Activated CD8-positive, alpha-beta T cell treated with anti-CD3 and anti-CD28 coated beads for 36 hours (primary cell): ENCODE measurements around the gene ANAPC4. TPM values are rescaled to one million over a fixed set of nuclear protein-coding genes. Genes with fewer than 3 reads are reported as not detected.
"Not testable (repeated sequence)": the region's sequence is repeated elsewhere in the genome, so short reads cannot be mapped to it uniquely, and the experiment has no call there.

Source experiments
- ATAC-seq: fragments of 200-7000 bp; cut with Tn5 transposase; one replicate; pipeline ENCODE4 v1.10.0; 2021; ENCODE audit warnings: mild to moderate bottlenecking, moderate library complexity
- CTCF ChIA-PET: fragments of 350-600 bp; sonication (Branson Sonifier 250); formaldehyde crosslinking; loops from one replicate; lab custom pipeline; 2021; ENCODE audit warnings: antibody characterized with exemption; lab: Charles Lee
- POLR2A ChIA-PET: fragments of 350-600 bp; sonication (Branson Sonifier 250); formaldehyde crosslinking; loops from one replicate; lab custom pipeline; 2021; ENCODE audit warnings: antibody characterized with exemption; lab: Charles Lee
- DNase-seq: peaks from one replicate; pipeline ENCODE4 v3.0.0-alpha.2; 2020
- H3K27ac Mint-ChIP-seq: one replicate; pipeline ENCODE4 v1.8.0; 2021; ENCODE audit warnings: mild to moderate bottlenecking, mixed read lengths
- H3K27me3 Mint-ChIP-seq: one replicate; pipeline ENCODE4 v1.8.0; 2021; ENCODE audit warnings: mixed read lengths
- H3K36me3 Mint-ChIP-seq: one replicate; pipeline ENCODE4 v1.8.0; 2021; ENCODE audit warnings: low read depth, mixed read lengths
- H3K4me1 Mint-ChIP-seq: one replicate; pipeline ENCODE4 v1.8.0; 2021; ENCODE audit warnings: low read depth, mixed read lengths
- H3K4me3 Mint-ChIP-seq: one replicate; pipeline ENCODE4 v1.8.0; 2021; ENCODE audit warnings: mild to moderate bottlenecking, moderate library complexity, mixed read lengths
- H3K9me3 Mint-ChIP-seq: one replicate; pipeline ENCODE4 v1.8.0; 2021; ENCODE audit warnings: mixed read lengths
- CTCF ChIP-seq: fragments of 200-600 bp; IDR thresholded peaks from one replicate; pipeline ENCODE4 v1.8.0; 2022; ENCODE audit warnings: antibody characterized with exemption, mild to moderate bottlenecking
- intact Hi-C: fragments of 100-400 bp; cut with micrococcal nuclease; formaldehyde crosslinking; loops from one replicate; pipeline ENCODE4 v1.10.0; 2022
- total RNA-seq, 2 experiments: library from RNA; stranded (reverse); gene quantifications; one replicate each; pipeline ENCODE4 v1.2.3, GENCODE V29; 2021

ANAPC4 gene, protein sequence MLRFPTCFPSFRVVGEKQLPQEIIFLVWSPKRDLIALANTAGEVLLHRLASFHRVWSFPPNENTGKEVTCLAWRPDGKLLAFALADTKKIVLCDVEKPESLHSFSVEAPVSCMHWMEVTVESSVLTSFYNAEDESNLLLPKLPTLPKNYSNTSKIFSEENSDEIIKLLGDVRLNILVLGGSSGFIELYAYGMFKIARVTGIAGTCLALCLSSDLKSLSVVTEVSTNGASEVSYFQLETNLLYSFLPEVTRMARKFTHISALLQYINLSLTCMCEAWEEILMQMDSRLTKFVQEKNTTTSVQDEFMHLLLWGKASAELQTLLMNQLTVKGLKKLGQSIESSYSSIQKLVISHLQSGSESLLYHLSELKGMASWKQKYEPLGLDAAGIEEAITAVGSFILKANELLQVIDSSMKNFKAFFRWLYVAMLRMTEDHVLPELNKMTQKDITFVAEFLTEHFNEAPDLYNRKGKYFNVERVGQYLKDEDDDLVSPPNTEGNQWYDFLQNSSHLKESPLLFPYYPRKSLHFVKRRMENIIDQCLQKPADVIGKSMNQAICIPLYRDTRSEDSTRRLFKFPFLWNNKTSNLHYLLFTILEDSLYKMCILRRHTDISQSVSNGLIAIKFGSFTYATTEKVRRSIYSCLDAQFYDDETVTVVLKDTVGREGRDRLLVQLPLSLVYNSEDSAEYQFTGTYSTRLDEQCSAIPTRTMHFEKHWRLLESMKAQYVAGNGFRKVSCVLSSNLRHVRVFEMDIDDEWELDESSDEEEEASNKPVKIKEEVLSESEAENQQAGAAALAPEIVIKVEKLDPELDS
- 10 to 100 TPM; 29.2 to 31.4 TPM for total RNA-seq

GRCh38 chr4:25376754-25377571, at the start of gene ANAPC4:
TSS of gene ANAPC4 (plus strand) at chr4:25377263. CDS start at chr4:25377428, 165 bp downstream.
- H3K27me3 Mint-ChIP-seq: no peaks in the 10 kb centered on the region
- H3K27ac Mint-ChIP-seq: peak within 1 kb of the TSS; percentile 85
- POLR2A ChIA-PET: interaction anchor here (0.6 to 2.3 kb wide), 10 partner anchors 9 to 221 kb away, joined by 3 to 6 read pairs (median 3); no protein-coding TSS in a partner anchor
- peaks cover 7% of the 10 kb centered on the region for H3K4me1 Mint-ChIP-seq
- intact Hi-C loops: loop anchor here (2.0 to 10.0 kb wide), 3 partner anchors 64 to 392 kb away; partner anchors contain the start of genes SEPSECS and ZCCHC4
- CTCF ChIA-PET: interaction anchor here (1.1 to 2.0 kb wide), 5 partner anchors 9 to 65 kb away, joined by 4 to 8 read pairs (median 5); partner anchors contain the start of gene ZCCHC4
- H3K4me3 Mint-ChIP-seq: no peak within 1 kb of the TSS
- no peak for TF ChIP-seq CTCF
- DNase-seq (peak; percentile 98), ATAC-seq (peak; percentile 97)
- peaks cover 9% of the 10 kb centered on the region for H3K36me3 Mint-ChIP-seq
- no peaks in the 10 kb centered on the region for H3K9me3 Mint-ChIP-seq

GRCh38 chr4:25328463-25328862, 48.6 kb upstream of the ANAPC4 start:
- POLR2A ChIA-PET, H3K27me3 Mint-ChIP-seq, intact Hi-C loops, H3K4me3 Mint-ChIP-seq, H3K9me3 Mint-ChIP-seq, DNase-seq, ATAC-seq, H3K36me3 Mint-ChIP-seq, H3K27ac Mint-ChIP-seq: not testable (repeated sequence)
- CTCF ChIA-PET: interaction anchor here (1.0 kb wide), 1 partner anchor 11 kb away, joined by 3 read pairs; no protein-coding TSS in a partner anchor
- peaks cover 20% of the 10 kb centered on the region for H3K4me1 Mint-ChIP-seq

GRCh38 chr4:25330335-25330734, 46.7 kb upstream of the ANAPC4 start:
- intact Hi-C loops: no loop called here
- Mint-ChIP-seq H3K27me3 (no peaks in the 10 kb centered on the region), H3K27ac (peak overlapping the region; percentile 57), H3K4me3 (no peak overlapping the region), H3K4me1 (peaks cover 16% of the 10 kb centered on the region), H3K9me3 (no peaks in the 10 kb centered on the region), H3K36me3 (peaks cover 5% of the 10 kb centered on the region)
- POLR2A ChIA-PET: interaction anchor here (1.4 to 1.8 kb wide), 2 partner anchors 10 to 18 kb away, joined by 3 to 6 read pairs; partner anchors contain the start of gene ZCCHC4
- DNase-seq: no peak
- ATAC-seq: no peak
- CTCF ChIA-PET: interaction anchor here (1.3 to 3.9 kb wide), 5 partner anchors 14 to 350 kb away, joined by 4 to 25 read pairs (median 4); partner anchors contain the start of gene ZCCHC4
- no peak for TF ChIP-seq CTCF

DNA sequence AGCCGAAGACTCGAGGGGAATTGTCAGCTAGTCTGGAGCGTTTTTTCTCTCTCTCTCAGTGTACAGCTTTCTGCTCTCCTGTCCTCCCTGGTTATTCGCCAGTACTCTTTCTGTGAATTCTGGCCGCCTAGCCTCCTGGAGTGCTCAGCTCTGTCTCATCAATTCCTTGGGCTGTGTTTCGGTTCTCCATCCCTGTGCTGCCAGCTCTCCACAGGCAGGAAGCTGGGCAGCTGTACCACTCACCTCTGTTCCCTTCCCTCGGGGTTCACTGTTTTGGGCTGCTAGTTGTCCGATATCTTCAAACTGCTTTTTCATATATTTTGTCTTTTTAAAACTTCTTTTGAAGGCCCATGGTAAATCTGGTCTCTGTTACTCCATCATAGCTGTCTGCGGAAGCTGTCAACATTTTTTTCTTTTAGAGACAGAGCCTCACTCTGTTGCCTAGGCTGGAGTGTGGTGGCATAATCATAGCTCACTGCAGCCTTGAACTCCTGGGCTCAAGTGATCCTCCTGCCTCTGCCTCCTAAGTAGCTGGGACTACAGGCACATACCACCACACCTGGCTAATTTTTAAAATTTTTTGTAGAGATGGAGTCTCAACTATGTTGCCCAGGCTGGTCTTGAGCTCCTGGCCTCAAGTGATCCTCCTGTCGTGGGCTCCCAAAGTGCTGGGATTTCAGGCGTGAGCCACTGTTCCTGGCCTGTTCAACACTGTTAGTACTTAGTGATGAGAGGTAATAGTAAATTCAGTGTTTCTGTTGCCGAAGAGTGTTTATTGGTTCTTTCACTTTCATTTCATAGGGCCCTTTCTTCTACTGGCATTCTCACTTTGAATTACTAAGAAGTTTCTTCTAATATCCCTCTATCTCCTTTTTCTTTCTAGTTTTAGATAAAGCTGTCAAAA, 45.9 kb upstream of the ANAPC4 start:
- DNase-seq: no peak
- peaks cover 16% of the 10 kb centered on the region for H3K4me1 Mint-ChIP-seq
- intact Hi-C loops: no loop called here
- ChIA-PET CTCF (interaction anchor here (0.9 to 3.9 kb wide), 11 partner anchors 14 to 351 kb away, joined by 3 to 25 read pairs (median 4); partner anchors contain the start of genes ANAPC4 and ZCCHC4), POLR2A (interaction anchor here (0.6 to 1.8 kb wide), 6 partner anchors 11 to 771 kb away, joined by 3 to 6 read pairs (median 3); partner anchors contain the start of gene ZCCHC4)
- peak overlapping the region; percentile 84 for H3K27ac Mint-ChIP-seq
- TF ChIP-seq CTCF: no peak
- H3K27me3 Mint-ChIP-seq: no peaks in the 10 kb centered on the region
- peak overlapping the region; percentile 59 for H3K4me3 Mint-ChIP-seq
- peaks cover 5% of the 10 kb centered on the region for H3K36me3 Mint-ChIP-seq
- ATAC-seq: peak; percentile 79
- no peaks in the 10 kb centered on the region for H3K9me3 Mint-ChIP-seq
